IMR-90 (cell line): Measurements from ENCODE around the gene CCDC88C. TPM values are rescaled to one million over a fixed set of nuclear protein-coding genes. Genes with fewer than 3 reads are reported as not detected.

Source experiments
- ATAC-seq: fragments of 200-7000 bp; cut with Tn5 transposase; 2 replicates; pipeline ENCODE4 v1.9.1; 2020; ENCODE audit warnings: low read depth, mild to moderate bottlenecking, moderate library complexity
- BruUV-seq: library from RNA; stranded (reverse); fragments of 400-500 nt; replicated peaks from 2 replicates; lab custom pipeline; 2021; lab: Mats Ljungman, UMichigan
- CTCF ChIA-PET: fragments of 300-600 bp; formaldehyde crosslinking; extraction: SDS; loops from one replicate; lab custom pipeline; 2021; ENCODE audit warnings: antibody characterized with exemption; lab: Yijun Ruan, JAX
- POLR2A ChIA-PET: fragments of 300-600 bp; sonication (Branson Sonifier 250); formaldehyde crosslinking; loops from one replicate; lab custom pipeline; 2022; ENCODE audit warnings: antibody characterized with exemption; ENCODE audit not compliant: unreplicated experiment; lab: Charles Lee
- DNase-seq: peaks from one replicate; pipeline ENCODE4 v3.0.0; 2013
- H2AFZ ChIP-seq: replicated peaks from 2 replicates; pipeline ENCODE3; 2013; ENCODE audit warnings: low read length, mild to moderate bottlenecking; ENCODE audit not compliant: poor library complexity
- H2AK5ac ChIP-seq: 2 replicates; pipeline ENCODE4 v1.6.1; 2013; ENCODE audit warnings: low read depth, low read length, inconsistent platforms
- H2AK9ac ChIP-seq: replicated peaks from 2 replicates; pipeline ENCODE3; 2013; ENCODE audit warnings: mild to moderate bottlenecking, low read depth, low read length, moderate library complexity; ENCODE audit not compliant: poor library complexity
- H2BK120ac ChIP-seq: 2 replicates; pipeline ENCODE4 v1.6.1; 2013; ENCODE audit warnings: low read depth, low read length, inconsistent platforms
- H2BK15ac ChIP-seq: 3 replicates; pipeline ENCODE4 v1.6.1; 2013; ENCODE audit warnings: low read depth, low read length, inconsistent platforms
- H2BK20ac ChIP-seq: 2 replicates; pipeline ENCODE4 v1.6.1; 2013; ENCODE audit warnings: low read depth, mild to moderate bottlenecking, inconsistent platforms, low read length, moderate library complexity
- H2BK5ac ChIP-seq: 2 replicates; pipeline ENCODE4 v1.6.1; 2013; ENCODE audit warnings: mild to moderate bottlenecking, low read depth, low read length, inconsistent platforms; ENCODE audit not compliant: poor library complexity, severe bottlenecking
- H3K14ac ChIP-seq: replicated peaks from 2 replicates; pipeline ENCODE4 v1.6.1; 2013; ENCODE audit warnings: low read depth, low read length, inconsistent platforms
- H3K18ac ChIP-seq: 2 replicates; pipeline ENCODE4 v1.6.1; 2013; ENCODE audit warnings: low read depth, low read length, control low read depth
- H3K23ac ChIP-seq: 2 replicates; pipeline ENCODE4 v1.6.1; 2013; ENCODE audit warnings: low read depth, low read length, inconsistent platforms
- H3K27ac ChIP-seq: 2 replicates; pipeline ENCODE4 v1.5.1; 2013; ENCODE audit warnings: mild to moderate bottlenecking, control low read depth, low read length; ENCODE audit not compliant: insufficient read depth
- H3K27me3 ChIP-seq: 2 replicates; pipeline ENCODE4 v1.6.1; 2013; ENCODE audit warnings: low read length; ENCODE audit not compliant: control insufficient read depth, insufficient read depth
- H3K36me3 ChIP-seq: 2 replicates; pipeline ENCODE4 v1.6.1; 2013; ENCODE audit warnings: low read length, mixed read lengths; ENCODE audit not compliant: control insufficient read depth, insufficient read depth
- H3K4ac ChIP-seq: 2 replicates; pipeline ENCODE4 v1.6.1; 2013; ENCODE audit warnings: low read depth, low read length, inconsistent platforms
- H3K4me1 ChIP-seq: 2 replicates; pipeline ENCODE4 v1.6.1; 2013; ENCODE audit warnings: low read length, mixed read lengths; ENCODE audit not compliant: control insufficient read depth, insufficient read depth
- H3K4me2 ChIP-seq: 2 replicates; pipeline ENCODE4 v1.6.1; 2013; ENCODE audit warnings: low read depth, mild to moderate bottlenecking, control low read depth, low read length, moderate library complexity
- H3K4me3 ChIP-seq: 2 replicates; pipeline ENCODE4 v1.5.1; 2013; ENCODE audit warnings: low read depth, mild to moderate bottlenecking, control low read depth, low read length, moderate library complexity; ENCODE audit not compliant: insufficient read depth
- H3K56ac ChIP-seq: 2 replicates; pipeline ENCODE4 v1.6.1; 2013; ENCODE audit warnings: low read length, inconsistent platforms; ENCODE audit not compliant: insufficient read depth; ENCODE audit errors: extremely low read depth
- H3K79me1 ChIP-seq, 2 experiments: 2 replicates each; pipeline ENCODE4 v1.6.1; 2013; ENCODE audit warnings: low read length in 2 of 2, inconsistent platforms in 1 of 2, low read depth in 1 of 2
- H3K9ac ChIP-seq: 2 replicates; pipeline ENCODE4 v1.6.1; 2013; ENCODE audit warnings: low read depth, low read length, control low read depth
- H3K9me1 ChIP-seq: 2 replicates; pipeline ENCODE4 v1.6.1; 2013; ENCODE audit warnings: low read length, inconsistent platforms; ENCODE audit not compliant: insufficient read depth
- H3K9me3 ChIP-seq: 2 replicates; pipeline ENCODE4 v1.6.1; 2013; ENCODE audit warnings: low read length; ENCODE audit not compliant: control insufficient read depth, insufficient read depth
- H4K20me1 ChIP-seq: 2 replicates; pipeline ENCODE4 v1.6.1; 2013; ENCODE audit warnings: low read length, inconsistent platforms; ENCODE audit not compliant: insufficient read depth
- H4K5ac ChIP-seq: 2 replicates; pipeline ENCODE4 v1.6.1; 2013; ENCODE audit warnings: mild to moderate bottlenecking, low read depth, low read length, control low read depth
- H4K8ac ChIP-seq, 2 experiments: 2 replicates each; pipeline ENCODE4 v1.6.1; 2013; ENCODE audit warnings: low read depth in 2 of 2, low read length in 2 of 2, control low read depth in 1 of 2, inconsistent platforms in 1 of 2
- H4K91ac ChIP-seq: 2 replicates; pipeline ENCODE4 v1.6.1; 2013; ENCODE audit warnings: low read depth, low read length, inconsistent platforms; ENCODE audit not compliant: insufficient read depth
- BHLHE40 ChIP-seq: fragments of 150-350 bp; IDR thresholded peaks from 2 replicates; pipeline ENCODE4 v1.6.1; 2016; ENCODE audit warnings: mild to moderate bottlenecking, low read depth, low read length
- CEBPB ChIP-seq: IDR thresholded peaks from 2 replicates; pipeline ENCODE4 v1.6.1; 2012; ENCODE audit warnings: low read depth, low read length, improper control_type of control experiment
- CHD1 ChIP-seq: IDR thresholded peaks from 2 replicates; pipeline ENCODE4 v1.6.1; 2012; ENCODE audit warnings: low read depth, low read length, improper control_type of control experiment
- CTCF ChIP-seq: conservative IDR thresholded peaks from 2 replicates; pipeline ENCODE4 v1.5.1; 2012; ENCODE audit warnings: mild to moderate bottlenecking, low read depth, low read length, improper control_type of control experiment
- ELK1 ChIP-seq: fragments of 150-350 bp; IDR thresholded peaks from 2 replicates; pipeline ENCODE4 v1.6.1; 2016; ENCODE audit warnings: low read depth, mild to moderate bottlenecking, low read length, moderate library complexity, borderline replicate concordance
- FOS ChIP-seq: fragments of 150-350 bp; IDR thresholded peaks from 2 replicates; pipeline ENCODE4 v1.6.1; 2016; ENCODE audit warnings: low read depth, low read length
- MAFK ChIP-seq: IDR thresholded peaks from 2 replicates; pipeline ENCODE4 v1.6.1; 2012; ENCODE audit warnings: low read depth, low read length, improper control_type of control experiment
- MAZ ChIP-seq: IDR thresholded peaks from 2 replicates; pipeline ENCODE4 v1.6.1; 2012; ENCODE audit warnings: low read depth, mild to moderate bottlenecking, low read length, improper control_type of control experiment, moderate library complexity, borderline replicate concordance
- MXI1 ChIP-seq: IDR thresholded peaks from 2 replicates; pipeline ENCODE4 v1.6.1; 2012; ENCODE audit warnings: low read depth, mild to moderate bottlenecking, low read length, moderate library complexity, borderline replicate concordance
- NFE2L2 ChIP-seq: fragments of 150-350 bp; IDR thresholded peaks from 2 replicates; pipeline ENCODE4 v1.6.1; 2016; ENCODE audit warnings: low read depth, mild to moderate bottlenecking, low read length
- POLR2A ChIP-seq: IDR thresholded peaks from 2 replicates; pipeline ENCODE4 v1.6.1; 2012; ENCODE audit warnings: mild to moderate bottlenecking, low read depth, low read length
- RAD21 ChIP-seq: IDR thresholded peaks from 2 replicates; pipeline ENCODE4 v1.6.1; 2012; ENCODE audit warnings: low read length, improper control_type of control experiment
- RCOR1 ChIP-seq: IDR thresholded peaks from 2 replicates; pipeline ENCODE4 v1.6.1; 2012; ENCODE audit warnings: mild to moderate bottlenecking, low read length, improper control_type of control experiment; ENCODE audit not compliant: insufficient replicate concordance
- RFX5 ChIP-seq: IDR thresholded peaks from 2 replicates; pipeline ENCODE4 v1.8.0; 2012; ENCODE audit warnings: low read depth, mild to moderate bottlenecking, low read length, moderate library complexity
- SMC3 ChIP-seq: fragments of 150-350 bp; IDR thresholded peaks from 2 replicates; pipeline ENCODE4 v1.6.1; 2016; ENCODE audit warnings: low read depth, mild to moderate bottlenecking, antibody characterized with exemption, low read length, moderate library complexity
- USF2 ChIP-seq: fragments of 150-350 bp; IDR thresholded peaks from 2 replicates; pipeline ENCODE4 v1.6.1; 2017; ENCODE audit warnings: mild to moderate bottlenecking, antibody characterized with exemption, low read length, low read depth
- WGBS, 2 experiments: methylation state at CpG; one replicate each; pipeline versions ENCODE4 v1.1.5 to v1.1.7; 2013; ENCODE audit warnings: missing lambda C conversion rate in 2 of 2; ENCODE audit not compliant: insufficient read length in 1 of 2; ENCODE audit errors: extremely low coverage in 2 of 2; 5-methylcytosine and 5-hydroxymethylcytosine counted together
- dilution Hi-C: fragments of 300-500 bp; cut with HindIII; formaldehyde crosslinking; loops from one replicate; pipeline ENCODE4 v1.14.3; 2018; ENCODE audit warnings: low sequenced_read_pairs; ENCODE audit not compliant: unreplicated experiment
- in situ Hi-C: fragments of 300-500 bp; cut with MboI; formaldehyde crosslinking; loops from 3 replicates; pipeline ENCODE4 v1.14.3; 2019; ENCODE audit warnings: low sequenced_read_pairs, inconsistent platforms, mixed read lengths
- intact Hi-C: fragments of 100-400 bp; cut with micrococcal nuclease; formaldehyde crosslinking; loops from 2 replicates; pipeline ENCODE4 v1.10.0; 2022
- polyA plus RNA-seq, 3 experiments: library from polyadenylated mRNA; depleted of rRNA; stranded (reverse); fragments of >200 nt; gene quantifications; 2 replicates each; pipeline ENCODE4 v1.2.3, GENCODE V29; 2012; ENCODE audit warnings: low replicate concordance in 1 of 3
- total RNA-seq: library from RNA; depleted of rRNA; stranded (reverse); fragments of >200 nt; gene quantifications from 2 replicates; pipeline ENCODE4 v1.2.3, GENCODE V29; 2012

The CCDC88C gene
- total and polyA plus RNA-seq, 2 of the 4 experiments (the other 2 are of a cell fraction) = 0.17 to 0.18 TPM

GRCh38 chr14:91278383-91278715, 139.3 kb downstream of the CCDC88C start:
- no peak overlapping the region for H4K8ac ChIP-seq
- H4K20me1 ChIP-seq = no peaks in the 10 kb centered on the region
- no peak overlapping the region for H3K4me3 ChIP-seq
- ATAC-seq (no peak), DNase-seq (no peak)
- H3K36me3 ChIP-seq = no peaks in the 10 kb centered on the region
- no peak overlapping the region for H3K23ac ChIP-seq
- no peak overlapping the region for H2BK5ac ChIP-seq
- no TSS peak for BruUV-seq
- H3K9ac ChIP-seq = no peak overlapping the region
- ChIA-PET POLR2A (no interaction called here), CTCF (interaction anchor here (1.5 kb wide), 1 partner anchor 101 kb away, joined by 4 read pairs; no protein-coding TSS in a partner anchor)
- no peak overlapping the region for H3K56ac ChIP-seq
- H2BK120ac ChIP-seq = no peak overlapping the region
- no peak for TF ChIP-seq CHD1
- no peak for TF ChIP-seq FOS
- no peak for TF ChIP-seq RCOR1
- no peak for TF ChIP-seq POLR2A
- TF ChIP-seq CEBPB = no peak
- no peak for TF ChIP-seq BHLHE40
- no peak for TF ChIP-seq USF2
- no peak for TF ChIP-seq NFE2L2
- no peak for TF ChIP-seq ELK1
- TF ChIP-seq MXI1 = no peak
- TF ChIP-seq MAZ = no peak
- TF ChIP-seq SMC3 = no peak
- TF ChIP-seq RAD21 = no peak
- no peak for TF ChIP-seq RFX5
- no peak for TF ChIP-seq CTCF
- no peak for TF ChIP-seq MAFK
- H4K5ac ChIP-seq = no peak overlapping the region
- H3K4me2 ChIP-seq = no peak overlapping the region
- no peaks in the 10 kb centered on the region for H3K9me1 ChIP-seq
- intact Hi-C loops (no loop called here), in situ Hi-C loops (no loop called here), dilution Hi-C loops (no loop called here)
- no peak overlapping the region for H3K18ac ChIP-seq
- H3K14ac ChIP-seq = no peak overlapping the region
- no peak overlapping the region for H2AK5ac ChIP-seq
- H3K27ac ChIP-seq = no peak overlapping the region
- H2AFZ ChIP-seq = no peak overlapping the region
- no peak overlapping the region for H2BK20ac ChIP-seq
- H3K27me3 ChIP-seq = peaks cover 3% of the 10 kb centered on the region
- H3K79me1 ChIP-seq = no peaks in the 10 kb centered on the region
- H4K91ac ChIP-seq = no peak overlapping the region
- H3K9me3 ChIP-seq = no peaks in the 10 kb centered on the region
- no CpG with 5 or more reads among the region's 5 CpGs for WGBS, 2 experiments
- H3K4me1 ChIP-seq = no peaks in the 10 kb centered on the region
- H2BK15ac ChIP-seq = no peak overlapping the region
- H2AK9ac ChIP-seq = no peak overlapping the region
- no peak overlapping the region for H3K4ac ChIP-seq
